HepG2 (cell line): ENCODE data around the gene ERF. TPM values are rescaled to one million over a fixed set of nuclear protein-coding genes. Genes with fewer than 3 reads are reported as not detected.

Experiments
- ATF6 ChIP-seq: sonication (generic); formaldehyde crosslinking; conservative IDR thresholded peaks from 2 replicates; pipeline ENCODE4 v1.4.0; 2020; ENCODE audit warnings: missing genetic modification reagents
- CERS6 ChIP-seq: sonication (generic); formaldehyde crosslinking; IDR thresholded peaks from 2 replicates; pipeline ENCODE4 v1.5.0; 2020; ENCODE audit warnings: missing genetic modification reagents
- DPF2 ChIP-seq: sonication (generic); formaldehyde crosslinking; IDR thresholded peaks from 2 replicates; pipeline ENCODE4 v1.4.0; 2020; ENCODE audit warnings: mild to moderate bottlenecking, low read depth, missing genetic modification reagents, borderline replicate concordance
- FOXC1 ChIP-seq: sonication (generic); formaldehyde crosslinking; IDR thresholded peaks from 2 replicates; pipeline ENCODE4 v1.8.0; 2022; ENCODE audit warnings: mild to moderate bottlenecking, missing genetic modification reagents, borderline replicate concordance
- FOXO4 ChIP-seq: sonication (generic); formaldehyde crosslinking; conservative IDR thresholded peaks from 2 replicates; pipeline ENCODE4 v1.8.1; 2023; ENCODE audit warnings: missing genetic modification reagents
- HES4 ChIP-seq: sonication (generic); formaldehyde crosslinking; IDR thresholded peaks from 2 replicates; pipeline ENCODE4 v1.9.0; 2021; ENCODE audit warnings: mild to moderate bottlenecking, missing genetic modification reagents, borderline replicate concordance
- MXD1 ChIP-seq: sonication (generic); formaldehyde crosslinking; IDR thresholded peaks from 2 replicates; pipeline ENCODE4 v1.4.0; 2020; ENCODE audit warnings: mild to moderate bottlenecking, missing genetic modification reagents
- MYNN ChIP-seq: sonication (generic); formaldehyde crosslinking; IDR thresholded peaks from 2 replicates; pipeline ENCODE4 v1.4.0; 2020; ENCODE audit warnings: mild to moderate bottlenecking, low read depth, missing genetic modification reagents
- NFE2 ChIP-seq: sonication (generic); formaldehyde crosslinking; IDR thresholded peaks from 2 replicates; pipeline ENCODE4 v1.4.0; 2020; ENCODE audit warnings: missing genetic modification reagents
- NR2F1 ChIP-seq, 2 experiments: fragments of 450-650 bp in 1 of 2; formaldehyde crosslinking in 1 of 2; IDR thresholded peaks; 2 replicates each; pipeline versions ENCODE4 v1.5.0 to v1.6.1; 2016 to 2020; ENCODE audit warnings: mild to moderate bottlenecking in 1 of 2, missing compliant biosample characterization in 1 of 2, missing genetic modification reagents in 1 of 2, moderate library complexity in 1 of 2
- PCBP2 ChIP-seq: fragments of 200-400 bp; formaldehyde crosslinking; optimal IDR thresholded peaks from 2 replicates; pipeline ENCODE3; 2018; ENCODE audit warnings: low read length, low read depth; ENCODE audit not compliant: poor library complexity, severe bottlenecking
- SAFB2 ChIP-seq: sonication (generic); formaldehyde crosslinking; IDR thresholded peaks from 2 replicates; pipeline ENCODE4 v1.5.1; 2020; ENCODE audit warnings: missing genetic modification reagents, low read depth, mild to moderate bottlenecking, borderline replicate concordance
- TFDP2 ChIP-seq: sonication (generic); formaldehyde crosslinking; IDR thresholded peaks from 2 replicates; pipeline ENCODE4 v1.4.0; 2020; ENCODE audit warnings: missing genetic modification reagents
- TGIF2 ChIP-seq: IDR thresholded peaks from 2 replicates; pipeline ENCODE4 v1.6.1; 2016; ENCODE audit warnings: control low read depth, missing compliant biosample characterization
- ZFP90 ChIP-seq: sonication (generic); formaldehyde crosslinking; IDR thresholded peaks from 2 replicates; pipeline ENCODE4 v1.8.0; 2022; ENCODE audit warnings: missing genetic modification reagents, mild to moderate bottlenecking, inconsistent platforms, borderline replicate concordance
- ZNF274 ChIP-seq: sonication (generic); formaldehyde crosslinking; IDR thresholded peaks from 2 replicates; pipeline ENCODE4 v1.5.1; 2020; ENCODE audit warnings: mild to moderate bottlenecking, missing genetic modification reagents
- ZNF326 ChIP-seq: sonication (generic); formaldehyde crosslinking; IDR thresholded peaks from 2 replicates; pipeline ENCODE4 v1.4.0; 2020; ENCODE audit warnings: missing genetic modification reagents, borderline replicate concordance
- ZNF556 ChIP-seq: sonication (generic); formaldehyde crosslinking; IDR thresholded peaks from 2 replicates; pipeline ENCODE4 v1.4.0; 2020; ENCODE audit warnings: mild to moderate bottlenecking, missing genetic modification reagents, borderline replicate concordance
- ZNF644 ChIP-seq: IDR thresholded peaks from 2 replicates; pipeline ENCODE4 v1.6.1; 2016; ENCODE audit warnings: low read depth
- ZNF775 ChIP-seq: sonication (generic); formaldehyde crosslinking; IDR thresholded peaks from 2 replicates; pipeline ENCODE4 v1.4.0; 2020; ENCODE audit warnings: missing genetic modification reagents, mild to moderate bottlenecking, moderate library complexity, borderline replicate concordance
- ZNF784 ChIP-seq: sonication (generic); formaldehyde crosslinking; IDR thresholded peaks from 2 replicates; pipeline ENCODE4 v1.5.1; 2020; ENCODE audit warnings: missing genetic modification reagents, mild to moderate bottlenecking, borderline replicate concordance
- ZNF891 ChIP-seq: sonication (generic); formaldehyde crosslinking; IDR thresholded peaks from 2 replicates; pipeline ENCODE4 v1.5.0; 2020; ENCODE audit warnings: mild to moderate bottlenecking, missing genetic modification reagents
- polyA plus RNA-seq, 8 experiments: library from polyadenylated mRNA; depleted of rRNA in 3 of 8; stranded (reverse) in 7 of 8; unstranded in 1 of 8; fragments of >200 nt; fragmentation: Illumina TruSeq in 4 of 8; extraction: Trizol in 4 of 8; gene quantifications; 2 replicates each; pipeline versions ENCODE4 v1.2.1 to v1.2.3, GENCODE V29; 2011 to 2016; ENCODE audit warnings: low read depth in 4 of 8, missing spikeins in 1 of 8, mixed read lengths in 1 of 8; ENCODE audit not compliant: insufficient read depth in 1 of 8
- total RNA-seq, 5 experiments: library from RNA; depleted of rRNA; stranded (reverse); fragments of >200 nt; fragmentation: Illumina TruSeq; extraction: Trizol; gene quantifications; 2 replicates each; pipeline ENCODE4 v1.2.3, GENCODE V29; 2016; ENCODE audit warnings: low read depth in 1 of 5

Gene ERF
- total and polyA plus RNA-seq, 2 of the 13 experiments (the other 11 are each of a cell fraction or from before 2014, with no cell fraction given): 67.1 to 69.9 TPM

- no peak for TF ChIP-seq FOXO4 (CRISPR knock-in tag)
- TF ChIP-seq MYNN (CRISPR knock-in tag): no peak
- no peak for TF ChIP-seq CERS6 (CRISPR knock-in tag)
- TF ChIP-seq NR2F1 (CRISPR knock-in tag; IDR thresholded peaks at IDR 0.05): no peak
- no peak for TF ChIP-seq ZNF644 (CRISPR knock-in tag)
- no peak for TF ChIP-seq ZNF775 (CRISPR knock-in tag)
- TF ChIP-seq ZNF556: no peak
- TF ChIP-seq SAFB2 (CRISPR knock-in tag): no peak
- TF ChIP-seq ZNF784 (CRISPR knock-in tag): no peak
- TF ChIP-seq ZNF326 (CRISPR knock-in tag): no peak
- TF ChIP-seq ZNF891 (CRISPR knock-in tag): no peak
- no peak for TF ChIP-seq NFE2 (CRISPR knock-in tag)
- TF ChIP-seq TFDP2 (CRISPR knock-in tag): no peak; the same call in 1 of the 2 replicates
- no peak for TF ChIP-seq MXD1 (CRISPR knock-in tag)
- TF ChIP-seq ZNF274 (CRISPR knock-in tag): no peak
- TF ChIP-seq DPF2 (CRISPR knock-in tag): no peak
- TF ChIP-seq HES4: no peak
- no peak for TF ChIP-seq ATF6 (CRISPR knock-in tag)
- no peak for TF ChIP-seq FOXC1 (CRISPR knock-in tag)
- TF ChIP-seq PCBP2: no peak
- TF ChIP-seq ZFP90 (CRISPR knock-in tag): 0 out of 2 replicates have a peak, but pooled peaks have one; percentile 28
- no peak for TF ChIP-seq TGIF2 (CRISPR knock-in tag)
These were observed 26.4 kb upstream of the ERF start (continued) for GRCh38 chr19:42281146-42281826.
